Stimulated activated CD4-positive, alpha-beta T cell treated with anti-CD3 and anti-CD28 coated beads, Interleukin-2, amount 100 ng/mL, for 48 hours (primary cell): Measurements from ENCODE around the gene FRYL.
"Not testable (repeated sequence)": the region's sequence is repeated elsewhere in the genome, so short reads cannot be mapped to it uniquely, and the experiment has no call there.

Experiments used
- DNase-seq, 2 donors: peaks; one replicate each; pipeline ENCODE4 v3.0.0-alpha.2; 2020

FRYL gene

DNA sequence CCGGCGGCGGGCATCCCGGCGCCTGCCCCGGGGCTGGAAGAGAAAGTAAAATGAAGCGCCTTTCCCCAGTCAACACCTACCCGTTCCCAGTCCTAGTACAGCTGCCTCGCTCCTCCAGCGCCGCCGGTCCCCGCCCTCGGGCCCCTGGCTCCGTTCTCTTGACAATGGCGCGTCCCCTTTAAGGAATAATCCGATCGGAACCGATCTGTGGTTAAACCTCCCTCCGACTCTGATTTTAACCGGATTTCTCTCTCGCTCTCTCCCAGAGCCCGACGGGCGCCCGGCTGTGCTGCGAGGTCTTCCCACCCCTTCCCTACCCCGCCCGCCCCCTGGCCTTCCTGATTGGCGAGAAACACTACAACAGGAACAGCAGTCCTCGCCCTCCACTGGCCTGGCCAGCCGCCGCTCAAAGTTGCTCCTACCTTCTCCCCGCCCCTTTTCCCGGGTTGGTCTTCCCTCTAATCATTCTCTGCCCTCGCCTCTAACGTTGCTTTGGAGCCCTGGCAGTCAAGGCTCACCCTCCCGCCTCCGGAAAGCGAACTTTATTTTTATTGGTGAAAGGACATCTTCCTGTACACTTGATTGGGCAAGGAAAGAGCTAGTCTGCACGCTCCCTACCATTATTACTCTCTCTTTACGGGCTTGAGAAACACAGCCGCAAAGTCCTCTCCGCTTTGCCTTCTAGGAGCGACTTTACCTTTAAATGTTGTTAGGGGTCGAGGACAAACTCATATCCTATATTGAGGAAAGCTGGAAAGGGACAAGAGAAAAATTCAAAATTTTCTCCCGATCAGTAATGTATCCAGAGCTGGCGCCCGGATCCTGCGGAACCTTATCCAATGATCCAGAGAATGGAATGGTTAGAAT lies at the start of gene FRYL:
FRYL (minus strand) TSS at position 282 of the 867 bp plus-strand sequence. CDS start 145,869 bp downstream, outside the sequence.
- DNase-seq: peak; percentile 95

DNA sequence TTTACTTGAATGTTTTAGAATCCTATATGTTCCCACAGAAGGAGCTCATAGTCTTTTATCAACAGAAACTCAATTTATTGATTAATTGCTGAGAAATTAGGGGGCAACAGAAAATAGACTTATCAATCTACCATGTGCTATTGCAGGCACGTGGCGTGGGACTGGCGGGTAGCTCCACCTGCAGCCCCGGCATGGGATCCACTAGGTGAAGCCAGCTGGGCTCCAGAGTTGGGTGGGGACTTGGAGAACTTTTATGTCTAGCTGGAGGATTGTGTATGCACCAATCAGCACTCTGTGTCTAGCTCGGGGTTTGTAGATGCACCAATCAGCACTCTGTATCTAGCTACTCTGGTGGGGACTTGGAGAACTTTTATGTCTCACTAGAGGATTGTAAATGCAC lies 47.5 kb upstream of the FRYL start:
- no peak for DNase-seq

DNA sequence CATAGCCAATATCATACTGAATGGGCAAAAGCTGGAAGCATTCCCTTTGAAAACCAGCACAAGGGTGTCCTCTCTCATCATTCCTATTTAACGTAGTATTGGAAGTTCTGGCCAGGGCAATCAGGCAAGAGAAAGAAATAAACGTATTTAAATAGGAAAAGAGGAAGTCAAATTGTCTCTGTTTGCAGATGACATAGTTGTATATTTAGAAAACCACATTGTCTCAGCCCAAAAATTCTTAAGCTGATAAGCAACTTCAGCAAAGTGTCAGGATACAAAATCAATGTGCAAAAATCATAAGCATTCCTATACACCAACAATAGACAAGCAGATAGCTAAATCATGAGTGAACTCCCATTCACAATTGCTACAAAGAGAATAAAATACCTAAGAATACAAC lies 41.4 kb upstream of the FRYL start:
- DNase-seq: not testable (repeated sequence)

DNA sequence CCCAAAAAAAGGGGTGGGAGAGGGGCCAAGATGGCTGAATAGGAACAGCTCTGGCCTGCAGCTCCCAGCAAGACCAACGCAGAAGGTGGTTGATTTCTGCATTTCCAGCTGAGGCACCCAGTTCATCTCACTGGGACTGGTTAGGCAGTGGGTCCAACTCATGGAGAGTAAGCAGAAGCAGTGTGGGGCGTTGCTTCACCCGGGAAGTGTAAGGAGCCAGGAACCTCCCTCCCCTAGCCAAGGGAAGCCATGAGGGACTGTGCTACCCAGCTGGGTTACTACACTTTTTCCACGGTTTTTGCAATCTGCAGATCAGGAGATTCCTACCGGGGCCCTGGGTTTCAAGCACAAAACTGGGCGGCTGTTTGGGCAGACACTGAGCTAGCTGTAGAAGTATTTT lies 36.9 kb upstream of the FRYL start:
- no peak for DNase-seq

DNA sequence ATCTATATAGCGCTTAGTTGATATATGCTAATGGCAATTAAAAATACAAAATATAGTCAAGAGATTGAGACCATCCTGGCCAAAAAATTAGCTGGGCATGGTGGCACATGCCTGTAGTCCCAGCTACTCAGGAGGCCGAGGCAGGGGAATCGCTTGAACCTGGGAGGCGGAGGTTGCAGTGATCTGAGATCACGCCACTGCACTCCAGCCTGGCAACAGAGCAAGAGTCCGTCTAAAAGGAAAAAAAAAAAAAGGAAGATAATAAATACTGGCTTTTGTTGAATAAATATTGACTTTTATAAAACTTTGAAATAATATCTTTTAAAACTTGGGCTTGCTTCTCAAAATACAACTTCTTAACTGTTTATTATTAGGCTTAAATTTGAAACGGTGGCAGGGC lies 36.2 kb upstream of the FRYL start:
- DNase-seq: not testable (repeated sequence)

DNA sequence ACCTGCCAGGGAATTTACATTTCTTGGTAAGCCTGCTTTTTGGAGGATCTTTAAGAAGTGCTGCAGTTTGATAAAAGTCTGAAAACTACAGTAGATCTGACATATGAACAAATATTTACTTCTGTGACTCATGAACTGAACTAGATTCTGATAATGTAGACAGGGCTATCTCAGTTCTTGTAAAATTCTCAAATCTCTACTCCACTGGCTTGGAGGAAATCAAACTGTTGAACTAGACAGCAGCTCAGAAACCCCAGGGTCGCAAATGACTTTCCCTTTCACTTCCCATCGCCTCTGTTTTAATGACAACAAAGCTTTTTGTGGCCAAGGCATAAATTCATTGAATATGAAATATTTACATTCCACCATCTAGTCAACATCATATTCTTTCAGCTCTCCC lies 35.4 kb upstream of the FRYL start:
- no peak for DNase-seq

DNA sequence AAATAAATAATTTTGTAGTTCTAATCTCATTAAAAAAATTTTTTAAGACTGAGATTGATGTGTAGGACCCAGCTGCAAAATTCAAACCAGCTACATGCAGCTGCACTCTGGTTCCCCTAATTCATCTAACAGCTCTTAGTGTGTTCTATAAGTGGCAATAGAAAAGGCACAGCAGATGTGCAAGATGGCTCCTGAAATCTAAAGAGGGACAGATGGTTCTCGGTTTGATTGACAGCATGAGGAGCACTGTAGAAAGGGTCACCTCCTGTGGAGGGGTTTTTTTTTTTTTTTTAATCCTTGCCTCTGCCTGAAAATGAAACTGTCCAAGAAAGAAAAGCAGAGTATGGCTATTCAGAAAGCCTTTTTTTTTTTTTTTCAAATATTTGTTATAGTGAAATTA lies 33.9 kb upstream of the FRYL start:
- no peak for DNase-seq

DNA sequence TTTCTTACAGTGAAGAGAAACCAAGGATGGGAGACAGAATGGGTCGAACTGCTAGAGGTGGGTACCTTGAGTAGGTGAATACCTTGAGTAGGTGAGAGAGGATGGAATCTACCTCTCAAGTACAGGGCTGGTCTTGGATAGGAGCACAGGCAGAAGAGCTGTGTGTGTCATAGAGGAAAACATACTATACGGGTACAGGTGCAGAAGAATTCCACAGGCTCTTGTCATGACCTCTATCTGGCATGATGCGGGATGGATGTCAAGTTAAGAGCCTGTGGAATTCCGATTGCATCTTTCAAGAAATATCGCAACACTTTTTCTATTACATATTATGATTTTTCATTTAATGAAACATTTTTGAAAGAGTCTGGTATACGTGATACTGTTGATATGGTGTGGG lies 32.8 kb upstream of the FRYL start:
- DNase-seq: no peak

DNA sequence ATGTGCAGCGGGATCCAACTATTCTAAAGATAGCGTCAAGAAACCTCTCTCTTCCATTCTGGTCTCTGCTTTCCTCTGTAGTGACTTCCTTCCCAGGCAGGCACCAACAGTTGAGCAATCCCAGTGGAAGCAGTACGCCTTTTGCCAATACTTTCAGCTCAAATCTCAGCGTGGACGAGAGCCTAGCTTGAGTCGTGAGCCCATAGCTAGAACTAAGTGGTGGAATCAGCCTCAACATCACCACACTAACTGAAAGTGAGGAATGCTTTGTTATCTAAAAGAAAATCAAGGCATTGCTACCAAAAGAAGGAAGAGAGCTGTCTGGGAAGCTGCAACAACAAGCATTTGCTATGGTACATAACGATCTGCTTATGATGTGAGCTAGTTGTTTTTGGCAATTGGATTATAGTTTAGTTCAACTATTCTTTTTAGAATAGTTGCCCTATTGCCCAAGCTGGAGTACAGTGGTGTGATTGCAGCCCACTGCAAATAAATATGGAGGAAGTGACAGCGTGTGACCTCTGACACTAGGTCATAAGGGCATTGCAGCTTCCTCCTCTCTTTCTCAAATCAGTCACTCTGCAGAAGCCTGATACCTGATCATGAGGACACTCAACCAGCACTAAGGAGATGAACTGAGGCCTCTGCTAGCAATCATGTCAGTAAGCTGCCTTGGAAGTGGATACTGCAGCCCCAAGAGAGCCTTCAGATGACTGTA lies 24.7 kb upstream of the FRYL start:
- DNase-seq: no peak

DNA sequence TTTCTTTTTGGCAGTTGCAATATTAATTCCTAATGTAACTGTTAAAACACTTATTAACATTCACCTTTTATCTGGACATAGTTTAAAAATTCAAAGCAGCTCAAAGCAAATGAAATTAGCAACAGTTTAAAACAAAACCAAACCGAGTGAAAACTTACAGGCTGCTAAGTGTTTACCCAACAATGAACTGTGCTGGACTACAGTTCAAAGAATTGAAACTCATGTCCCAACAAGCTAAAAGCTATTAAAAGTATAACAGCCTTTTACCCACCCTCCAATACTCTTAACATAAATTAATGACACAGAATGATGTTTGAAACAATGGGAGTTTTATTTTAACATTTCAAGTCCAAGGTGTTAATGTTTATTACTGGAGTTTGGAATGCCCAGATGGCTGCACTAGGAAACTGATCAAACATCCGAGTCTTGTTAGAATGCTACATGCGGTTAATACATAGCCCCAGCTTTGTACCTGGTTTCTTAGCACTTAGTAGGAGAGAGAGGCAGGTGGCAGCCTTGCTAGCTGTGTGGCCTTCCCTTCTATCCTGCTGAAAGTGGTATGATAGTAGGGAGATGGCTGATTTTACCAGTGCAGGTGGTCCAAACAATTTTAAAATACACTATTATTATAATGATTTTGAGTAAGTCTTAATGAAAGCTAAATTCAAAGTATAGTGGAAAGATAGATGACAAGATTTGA lies 21.1 kb upstream of the FRYL start:
- DNase-seq: no peak

DNA sequence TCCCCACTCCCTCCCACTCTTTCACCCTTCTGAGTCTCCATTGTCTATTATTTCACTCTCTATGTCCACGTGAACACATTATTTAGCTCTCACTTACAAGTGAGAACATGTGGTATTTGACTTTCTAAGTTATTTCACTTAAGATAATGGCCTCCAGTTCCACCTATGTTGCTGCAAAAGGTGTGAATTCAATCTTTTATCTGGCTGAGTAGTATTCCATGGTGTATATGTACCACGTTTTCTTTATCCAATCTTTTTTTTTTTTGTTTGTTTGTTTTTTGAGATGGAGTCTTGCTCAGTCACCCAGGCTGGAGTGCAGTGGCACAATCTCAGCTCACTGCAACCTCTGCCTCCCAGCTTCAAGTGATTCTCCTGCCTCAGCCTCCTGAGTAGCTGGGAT lies 20.1 kb upstream of the FRYL start:
- not testable (repeated sequence) for DNase-seq

DNA sequence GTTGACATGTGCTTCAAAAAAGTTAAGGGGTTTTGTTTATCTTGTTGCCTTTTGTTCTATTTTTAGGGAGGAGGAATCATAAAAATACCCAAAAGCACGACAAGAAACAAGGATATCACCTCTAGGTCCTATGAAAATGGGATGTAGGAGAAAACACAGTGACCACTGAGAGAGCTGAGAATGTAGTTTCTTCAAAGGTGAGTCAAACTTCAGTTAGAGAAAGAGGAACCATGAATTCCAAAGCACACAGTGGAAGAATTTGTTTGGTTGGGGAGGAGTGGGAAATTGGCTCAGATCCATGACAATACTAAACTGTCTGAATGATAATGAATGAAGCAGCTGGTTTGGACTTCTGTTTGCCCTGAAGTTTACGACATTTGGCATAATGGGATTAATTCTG lies 19.1 kb upstream of the FRYL start:
- DNase-seq: no peak

DNA sequence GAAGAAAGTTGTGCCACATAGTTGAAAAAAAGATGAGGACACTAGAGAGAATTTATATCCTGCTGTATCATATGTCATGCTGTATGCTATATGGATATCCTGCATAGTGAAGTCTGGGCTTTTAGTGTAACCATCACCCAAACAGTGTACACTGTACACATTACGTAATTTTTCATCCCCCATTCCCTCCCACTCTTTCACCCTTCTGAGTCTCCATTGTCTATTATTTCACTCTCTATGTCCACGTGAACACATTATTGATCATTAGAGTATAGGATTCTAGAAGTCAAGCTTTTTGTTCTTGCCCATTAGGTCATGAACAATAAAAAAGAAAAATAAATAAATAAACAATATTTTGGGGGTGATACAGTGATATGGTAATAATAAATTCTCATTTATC lies 18.0 kb upstream of the FRYL start:
- DNase-seq: no peak

DNA sequence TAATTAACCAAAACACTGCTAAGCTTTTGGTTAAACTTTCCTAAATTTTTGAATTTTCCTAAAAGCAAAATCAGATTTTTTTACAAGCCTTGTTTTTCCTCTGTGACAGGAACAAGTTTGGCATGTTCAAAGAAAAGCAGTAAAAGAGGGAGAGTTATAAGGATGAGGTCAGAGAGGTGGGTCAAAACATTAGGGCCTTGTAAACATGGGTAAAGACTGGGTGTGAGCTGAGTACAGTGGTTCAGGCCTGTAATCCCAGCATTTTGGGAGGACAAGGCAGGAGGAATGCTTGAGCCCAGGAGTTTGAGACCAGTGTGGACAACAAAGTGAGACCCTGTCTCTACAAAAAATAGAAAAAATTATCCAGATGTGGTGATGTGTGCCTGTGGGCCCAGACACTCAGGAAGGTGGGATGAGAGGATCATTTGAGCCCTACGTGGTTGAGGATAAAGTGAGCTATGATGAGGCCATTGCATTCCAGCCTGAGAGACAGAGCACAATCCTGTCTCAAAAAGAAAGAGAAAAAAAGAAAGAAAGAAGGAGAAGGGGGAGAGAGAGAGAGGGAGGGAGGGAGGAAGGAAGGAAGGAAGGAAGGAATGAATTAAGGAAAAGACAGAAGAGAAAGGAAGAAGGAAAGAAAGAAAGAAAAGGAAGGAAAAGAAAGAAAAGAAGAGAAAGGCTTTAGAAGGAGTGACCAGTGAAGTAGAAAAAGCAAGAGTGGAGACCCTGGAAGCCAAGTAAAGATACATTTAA lies 17.0 kb upstream of the FRYL start:
- no peak for DNase-seq

DNA sequence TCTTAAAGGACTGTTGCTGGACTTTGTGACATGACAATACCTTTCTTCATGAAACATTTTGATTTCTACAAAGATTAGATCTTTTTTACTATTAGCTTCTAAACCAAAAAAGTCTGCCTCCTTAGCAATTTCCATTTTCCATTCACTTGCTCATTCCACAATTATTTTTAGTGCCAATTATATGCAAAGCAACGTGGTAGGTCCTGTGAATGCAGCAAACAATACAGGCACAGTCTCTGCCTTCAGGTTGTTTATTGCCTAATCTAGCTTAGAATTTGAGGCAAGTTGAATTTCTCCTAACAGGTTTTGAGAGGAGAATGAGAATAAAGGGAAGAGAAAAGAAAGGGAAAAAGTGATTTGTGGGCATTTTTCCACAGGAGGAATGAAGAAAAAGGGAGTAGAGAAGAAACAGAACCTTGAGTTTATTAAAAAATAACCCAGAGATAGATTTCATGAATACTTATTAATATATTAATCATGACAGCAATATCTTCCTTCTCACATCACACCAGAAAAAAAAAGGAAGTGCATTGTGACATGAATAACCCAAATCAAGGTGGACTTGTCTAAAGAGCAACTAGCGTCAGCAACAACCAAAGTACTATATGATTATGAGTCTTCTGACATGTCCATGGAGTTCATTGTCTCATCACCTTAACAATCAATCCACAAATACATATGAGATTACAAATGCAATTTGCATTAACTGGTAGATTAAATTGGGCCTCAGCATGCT lies 16.3 kb upstream of the FRYL start:
- no peak for DNase-seq

DNA sequence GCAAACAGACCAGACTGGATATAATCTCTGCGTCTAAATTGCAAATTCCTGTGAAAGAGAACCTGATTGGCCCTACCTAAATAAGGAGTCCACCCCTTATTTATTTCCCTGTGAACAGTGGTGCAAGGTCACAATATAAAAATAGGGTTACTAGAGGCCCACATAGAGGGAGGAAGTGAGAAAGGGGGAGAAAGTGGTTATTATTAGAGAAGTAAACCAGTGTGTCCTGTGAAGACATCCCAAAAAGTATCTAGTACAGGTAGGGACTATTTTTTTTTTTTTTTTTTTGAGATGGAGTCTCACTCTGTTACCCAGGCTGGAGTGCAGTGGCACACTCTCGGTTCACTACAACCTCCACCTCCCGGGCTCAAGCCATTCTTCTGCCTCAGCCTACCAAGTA lies 15.0 kb upstream of the FRYL start:
- no peak for DNase-seq

DNA sequence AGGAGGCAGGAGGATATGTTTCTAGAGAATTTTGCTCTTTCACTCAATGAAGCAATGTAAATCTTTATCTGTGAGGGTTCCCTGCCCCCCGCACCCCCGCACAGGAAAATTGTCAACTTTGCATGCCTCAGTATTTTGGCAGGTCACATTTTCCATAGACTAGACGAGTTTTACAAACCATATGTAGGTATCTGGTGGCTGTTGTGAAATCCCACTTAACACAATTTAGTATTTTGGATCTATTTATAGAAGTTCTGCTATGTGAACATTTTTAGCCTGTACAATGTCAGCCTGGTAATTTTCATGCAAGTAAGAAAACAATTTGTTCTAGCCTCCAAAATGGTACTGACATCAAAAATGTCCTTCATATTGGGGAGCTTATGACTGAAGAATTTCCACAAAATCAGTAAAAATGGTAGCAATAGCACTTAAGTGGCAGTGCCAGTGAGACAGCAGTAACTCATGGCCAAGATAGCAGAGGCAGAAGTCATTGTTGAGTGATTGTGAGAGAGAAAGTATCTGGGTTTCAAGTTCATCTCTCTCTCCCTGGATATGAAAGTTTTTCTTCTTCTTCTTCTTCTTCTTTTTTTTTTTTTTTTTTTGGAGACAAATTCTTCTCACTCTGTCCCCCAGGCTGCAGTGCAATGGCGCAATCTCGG lies 12.4 kb upstream of the FRYL start:
- DNase-seq: no peak

DNA sequence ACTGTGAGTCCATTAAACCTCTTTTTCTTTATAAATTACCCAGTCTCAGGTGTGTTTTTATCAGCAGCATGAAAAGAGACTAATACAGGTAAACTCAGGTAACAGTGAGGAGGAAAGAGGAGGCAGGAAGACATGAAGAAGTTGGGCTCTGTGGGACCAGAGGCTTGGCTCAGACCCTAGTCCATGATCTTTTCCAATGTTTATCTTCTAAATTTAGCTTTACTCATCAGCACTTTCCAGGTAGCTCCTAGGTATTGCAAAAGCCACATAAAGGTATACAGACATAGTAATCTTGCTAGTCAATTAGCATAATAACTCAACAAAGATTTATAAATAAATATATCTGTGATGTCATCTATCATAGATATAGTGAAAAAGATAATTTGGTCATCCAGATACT lies 11.2 kb upstream of the FRYL start:
- DNase-seq: no peak

DNA sequence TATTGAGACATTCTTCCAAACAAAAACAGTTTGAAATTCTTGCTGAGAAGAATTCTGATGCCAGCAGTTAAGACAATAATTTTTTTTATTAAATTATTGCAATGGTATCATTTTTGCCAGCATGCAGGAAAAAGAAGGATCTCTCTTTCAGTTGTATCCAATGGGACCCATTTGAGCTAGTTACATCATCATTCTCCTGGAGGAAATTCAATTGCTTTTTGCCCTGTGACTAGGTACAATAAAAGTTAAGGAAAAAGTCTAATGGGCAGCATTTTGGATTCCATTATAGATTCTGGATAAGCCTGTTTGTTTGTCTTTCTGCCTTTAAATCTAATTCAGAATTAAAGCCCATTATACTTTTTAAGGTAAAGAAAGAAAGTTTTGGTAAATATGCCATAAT lies 10.5 kb upstream of the FRYL start:
- no peak for DNase-seq

DNA sequence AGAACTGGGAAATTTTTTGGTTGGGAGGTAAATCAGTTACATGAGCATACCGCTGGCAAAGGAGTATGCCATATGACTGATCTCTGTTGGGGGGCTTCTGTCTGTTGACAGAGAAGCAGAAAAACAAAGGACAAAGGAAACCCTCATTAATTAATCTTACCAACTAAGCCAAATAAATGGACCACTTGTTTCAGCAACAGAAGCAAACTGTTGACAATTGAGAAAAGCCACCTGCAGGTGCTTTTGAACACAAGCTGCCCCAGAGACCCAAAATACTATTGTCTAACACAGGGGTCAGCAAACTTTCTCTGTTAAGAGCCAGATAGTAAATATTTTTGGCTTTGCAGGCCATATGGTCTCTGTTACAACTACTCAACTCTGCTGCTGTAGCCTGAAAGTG lies 7.0 kb upstream of the FRYL start:
- DNase-seq: no peak

DNA sequence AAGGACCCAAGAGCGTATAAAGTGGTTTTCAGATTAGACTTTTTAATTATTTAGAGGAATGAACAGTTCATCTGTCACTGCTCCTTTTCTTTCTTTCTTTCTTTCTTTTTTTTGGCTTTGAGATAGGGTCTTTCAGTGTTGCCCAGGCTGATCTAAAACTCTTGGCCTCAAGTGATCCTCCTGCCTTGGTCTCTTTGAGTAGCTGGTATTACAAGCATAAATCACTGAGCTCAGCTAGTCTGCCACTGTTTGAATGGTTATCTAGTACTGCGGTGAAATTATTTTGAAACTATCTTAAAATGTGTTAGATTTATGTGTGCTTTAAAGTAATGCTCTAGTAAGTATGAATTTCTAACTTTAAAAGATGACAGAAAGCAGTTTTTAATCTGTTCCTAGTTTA lies 6.5 kb upstream of the FRYL start:
- no peak for DNase-seq

DNA sequence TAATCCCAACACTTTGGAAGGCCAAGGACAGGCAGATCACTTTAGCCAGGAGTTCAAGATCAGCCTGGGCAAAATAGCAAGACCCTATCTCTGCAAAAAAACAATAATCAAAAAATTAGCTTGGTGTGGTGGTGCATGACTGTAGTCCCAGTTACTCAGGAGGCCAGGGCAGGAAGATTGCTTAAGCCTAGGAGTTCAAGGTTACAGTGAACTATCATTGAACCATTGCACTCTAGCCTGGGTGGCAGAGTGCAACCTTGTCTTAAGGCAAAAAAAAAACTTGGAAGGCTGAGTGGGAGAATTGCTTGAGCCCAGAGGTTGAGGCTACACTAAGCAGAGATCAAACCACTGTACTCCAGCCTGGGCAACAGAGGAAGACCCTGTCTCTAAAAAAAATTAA lies 5.2 kb upstream of the FRYL start:
- no peak for DNase-seq
